HG03196 (cell line): ENCODE data around the gene SLC19A2.

Experiments used
- ATAC-seq: cut with Tn5 transposase; IDR thresholded peaks from one replicate; pipeline ENCODE4 v1.9.1; 2021; ENCODE audit not compliant: unreplicated experiment

SLC19A2 gene

DNA sequence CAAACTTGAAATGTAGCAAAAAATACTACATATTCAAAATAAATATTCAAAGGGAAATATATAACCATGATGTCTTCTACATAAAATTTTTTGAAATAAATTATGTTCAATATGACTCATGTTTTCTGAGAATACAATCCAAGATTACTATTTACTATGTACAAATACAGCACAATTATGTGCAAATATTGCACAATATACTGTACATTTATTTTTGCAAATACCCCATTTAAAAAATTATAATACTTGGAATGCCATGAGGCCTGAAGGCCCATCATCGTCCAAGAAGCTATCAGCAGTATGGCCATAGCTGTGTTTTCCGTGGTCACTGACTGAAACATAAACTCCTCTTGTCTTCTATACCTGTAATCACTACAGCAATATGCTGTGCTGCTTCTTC is 70.8 kb downstream of the SLC19A2 start:
- ATAC-seq = no peak
